Smooth muscle cell (in vitro differentiated cells): Measurements from ENCODE around the gene CRTC1. TPM values are rescaled to one million over a fixed set of nuclear protein-coding genes. Genes with fewer than 3 reads are reported as not detected.
A peak's percentile ranks its signal among the peaks of the same experiment; 100 is the strongest.
"Not testable (repeated sequence)": the region's sequence is repeated elsewhere in the genome, so short reads cannot be mapped to it uniquely, and the experiment has no call there.

Source experiments
- DNase-seq: peaks from one replicate; lab custom pipeline; 2025; ENCODE audit not compliant: unreplicated experiment; lab: John Stamatoyannopoulos, UW
- H2AFZ ChIP-seq: fragments of 200-600 bp; sonication (generic); 2 replicates; pipeline ENCODE4 v1.6.0; 2016; ENCODE audit warnings: antibody characterized with exemption, low read depth, mild to moderate bottlenecking
- H3F3A ChIP-seq: fragments of 200-600 bp; sonication (generic); 2 replicates; pipeline ENCODE4 v1.6.0; 2017; ENCODE audit warnings: antibody characterized with exemption, low read depth
- H3K27ac ChIP-seq: fragments of 200-600 bp; sonication (generic); 2 replicates; pipeline ENCODE4 v1.5.1; 2016; ENCODE audit warnings: low read depth, mild to moderate bottlenecking
- H3K27me3 ChIP-seq: fragments of 200-600 bp; sonication (generic); 2 replicates; pipeline ENCODE4 v1.6.1; 2016; ENCODE audit warnings: low read depth, mild to moderate bottlenecking
- H3K36me3 ChIP-seq: fragments of 200-600 bp; sonication (generic); 2 replicates; pipeline ENCODE4 v1.5.1; 2016; ENCODE audit warnings: low read depth
- H3K4me1 ChIP-seq: fragments of 200-600 bp; sonication (generic); 2 replicates; pipeline ENCODE4 v1.5.1; 2016; ENCODE audit warnings: low read depth
- H3K4me2 ChIP-seq: fragments of 200-600 bp; sonication (generic); 2 replicates; pipeline ENCODE4 v1.6.0; 2016; ENCODE audit warnings: mild to moderate bottlenecking
- H3K4me3 ChIP-seq: fragments of 200-600 bp; sonication (generic); 2 replicates; pipeline ENCODE4 v1.5.1; 2016; ENCODE audit warnings: mild to moderate bottlenecking
- H3K79me2 ChIP-seq: fragments of 200-600 bp; sonication (generic); 2 replicates; pipeline ENCODE4 v1.6.0; 2016; ENCODE audit warnings: low read depth, mild to moderate bottlenecking
- H3K9ac ChIP-seq: fragments of 200-600 bp; sonication (generic); 2 replicates; pipeline ENCODE4 v1.6.0; 2016; ENCODE audit warnings: low read depth
- H3K9me3 ChIP-seq: fragments of 200-600 bp; sonication (generic); replicated peaks from 2 replicates; pipeline ENCODE4 v1.5.1; 2016; ENCODE audit warnings: low read depth
- H4K20me1 ChIP-seq: fragments of 200-600 bp; sonication (generic); 2 replicates; pipeline ENCODE4 v1.6.0; 2016; ENCODE audit warnings: low read depth
- WGBS: methylation state at CpG from one replicate; pipeline ENCODE4 v1.1.7; 2016; ENCODE audit warnings: low lambda C conversion rate; 5-methylcytosine and 5-hydroxymethylcytosine counted together
- polyA plus RNA-seq: library from polyadenylated mRNA; unstranded; fragments of >200 nt; fragmentation: Nextera tagmentation; extraction: Ambion mirVana; gene quantifications from 2 replicates; pipeline ENCODE4 v1.2.1, GENCODE V29; 2016
- total RNA-seq: library from RNA; depleted of rRNA; stranded (reverse); fragments of >200 nt; gene quantifications from 2 replicates; pipeline ENCODE4 v1.2.3, GENCODE V29; 2014
- TF ChIP-seq, protein P1 (sequence below): fragments of 200-600 bp; sonication (generic); IDR thresholded peaks from 2 replicates; pipeline ENCODE4 v1.5.1; 2017; ENCODE audit warnings: borderline replicate concordance, mild to moderate bottlenecking, antibody characterized with exemption; ENCODE audit not compliant: insufficient read depth, poor library complexity, severe bottlenecking

The CRTC1 gene
- total and polyA plus RNA-seq, 2 experiments from 2014 or later = 1.6 to 3.1 TPM

DNA sequence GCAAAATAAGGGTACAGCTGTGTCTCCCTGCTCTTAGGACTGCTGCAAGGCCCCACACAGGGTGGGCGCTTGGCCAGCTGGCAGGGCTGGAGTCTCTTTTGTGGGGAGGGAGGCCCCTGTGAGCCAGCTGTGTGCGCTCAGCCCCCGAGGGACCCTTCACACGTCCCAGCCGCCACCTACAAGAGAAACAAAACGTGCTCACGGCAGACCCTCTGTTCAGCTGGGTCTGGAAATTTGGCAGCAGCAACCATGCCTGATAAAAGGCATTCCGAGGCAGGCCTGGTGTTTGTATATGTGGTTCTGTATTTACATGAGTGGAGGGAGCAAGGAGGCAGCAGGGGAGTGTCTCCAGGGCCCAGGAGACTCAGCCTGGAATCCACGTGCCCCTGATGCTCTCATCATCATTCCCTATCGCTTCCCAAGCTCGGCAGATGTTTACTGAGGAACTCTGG lies 49.7 kb downstream of the CRTC1 start:
- TF ChIP-seq, protein P1, sequence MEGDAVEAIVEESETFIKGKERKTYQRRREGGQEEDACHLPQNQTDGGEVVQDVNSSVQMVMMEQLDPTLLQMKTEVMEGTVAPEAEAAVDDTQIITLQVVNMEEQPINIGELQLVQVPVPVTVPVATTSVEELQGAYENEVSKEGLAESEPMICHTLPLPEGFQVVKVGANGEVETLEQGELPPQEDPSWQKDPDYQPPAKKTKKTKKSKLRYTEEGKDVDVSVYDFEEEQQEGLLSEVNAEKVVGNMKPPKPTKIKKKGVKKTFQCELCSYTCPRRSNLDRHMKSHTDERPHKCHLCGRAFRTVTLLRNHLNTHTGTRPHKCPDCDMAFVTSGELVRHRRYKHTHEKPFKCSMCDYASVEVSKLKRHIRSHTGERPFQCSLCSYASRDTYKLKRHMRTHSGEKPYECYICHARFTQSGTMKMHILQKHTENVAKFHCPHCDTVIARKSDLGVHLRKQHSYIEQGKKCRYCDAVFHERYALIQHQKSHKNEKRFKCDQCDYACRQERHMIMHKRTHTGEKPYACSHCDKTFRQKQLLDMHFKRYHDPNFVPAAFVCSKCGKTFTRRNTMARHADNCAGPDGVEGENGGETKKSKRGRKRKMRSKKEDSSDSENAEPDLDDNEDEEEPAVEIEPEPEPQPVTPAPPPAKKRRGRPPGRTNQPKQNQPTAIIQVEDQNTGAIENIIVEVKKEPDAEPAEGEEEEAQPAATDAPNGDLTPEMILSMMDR = no peak
- H4K20me1 ChIP-seq = peaks cover 83% of the 10 kb centered on the region
- H3K4me1 ChIP-seq = peaks cover 3% of the 10 kb centered on the region
- no peak overlapping the region for H2AFZ ChIP-seq
- H3K9ac ChIP-seq = no peak overlapping the region
- H3F3A ChIP-seq = no peaks in the 10 kb centered on the region
- DNase-seq = peak; percentile 12
- no peak overlapping the region for H3K27ac ChIP-seq
- no peaks in the 10 kb centered on the region for H3K27me3 ChIP-seq
- H3K79me2 ChIP-seq = no peaks in the 10 kb centered on the region
- H3K4me3 ChIP-seq = no peak overlapping the region
- WGBS = 28% methylated on average over 11 of the region's 11 CpGs
- peak overlapping the region; percentile 46 for H3K4me2 ChIP-seq
- H3K9me3 ChIP-seq = no peaks in the 10 kb centered on the region
- H3K36me3 ChIP-seq = no peaks in the 10 kb centered on the region

DNA sequence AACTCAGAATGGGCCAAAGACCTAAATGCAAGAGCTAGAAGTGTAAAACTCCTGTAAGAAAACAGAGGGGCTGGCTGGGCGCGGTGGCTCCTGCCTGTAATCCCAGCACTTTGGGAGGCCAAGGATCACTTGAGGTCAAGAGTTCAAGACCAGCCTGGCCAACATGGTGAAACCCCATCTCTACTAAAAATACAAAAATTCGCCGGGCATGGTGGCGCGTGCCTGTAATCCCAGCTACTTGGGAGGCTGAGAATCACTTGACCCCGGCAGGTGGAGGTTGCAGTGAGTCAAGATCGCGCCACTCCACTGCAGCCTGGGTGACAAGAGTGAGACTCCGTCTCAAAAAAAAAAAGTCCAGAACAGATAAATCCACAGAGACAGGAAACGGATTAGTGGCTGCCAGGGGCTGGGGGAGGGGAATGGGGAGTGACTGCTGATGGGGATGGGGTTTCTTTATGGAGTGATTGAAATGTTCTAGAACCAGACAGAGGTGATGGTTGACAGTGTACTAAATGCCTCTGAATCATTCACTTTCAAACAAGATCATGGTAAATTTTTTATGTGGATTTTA lies 50.4 kb downstream of the CRTC1 start:
- not testable (repeated sequence) for H3K27ac ChIP-seq, DNase-seq
- H3K4me2 ChIP-seq = peak overlapping the region; percentile 47

DNA sequence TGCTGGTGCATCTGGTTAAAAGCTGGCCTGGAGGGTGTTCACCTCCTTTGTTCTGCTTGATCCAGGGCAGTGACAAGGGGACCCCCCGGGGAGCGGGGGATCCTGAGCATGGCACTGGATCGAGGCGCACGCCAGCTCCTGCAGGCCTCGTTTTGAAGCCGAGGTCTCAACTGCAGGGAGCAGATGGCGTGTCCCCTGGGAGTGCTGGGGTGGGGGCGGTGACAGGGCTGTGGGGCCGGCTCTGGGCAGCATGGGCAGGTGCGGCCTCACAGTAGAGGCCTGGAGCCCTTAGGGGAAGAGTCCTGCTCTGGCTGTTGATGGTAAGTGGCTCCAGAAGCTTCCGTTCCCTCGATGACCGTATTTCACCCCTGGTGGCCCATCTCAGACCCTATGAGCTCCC lies 51.8 kb downstream of the CRTC1 start:
- H3K36me3 ChIP-seq = no peaks in the 10 kb centered on the region
- peaks cover 95% of the 10 kb centered on the region for H4K20me1 ChIP-seq
- no peak overlapping the region for H3K4me3 ChIP-seq
- H3K4me1 ChIP-seq = peaks cover 3% of the 10 kb centered on the region
- no peak overlapping the region for H3K27ac ChIP-seq
- H3K4me2 ChIP-seq = no peak overlapping the region
- no peak overlapping the region for H2AFZ ChIP-seq
- DNase-seq = no peak
- no peaks in the 10 kb centered on the region for H3F3A ChIP-seq
- no peaks in the 10 kb centered on the region for H3K79me2 ChIP-seq
- no peaks in the 10 kb centered on the region for H3K9me3 ChIP-seq
- no peaks in the 10 kb centered on the region for H3K27me3 ChIP-seq
- WGBS = 97% methylated on average over 14 of the region's 14 CpGs
- TF ChIP-seq, protein P1 = no peak
- H3K9ac ChIP-seq = no peak overlapping the region

More for the DNA sequence above, 50.4 kb downstream of the CRTC1 start:
- not testable (repeated sequence) for H3K9me3 ChIP-seq, H3K36me3 ChIP-seq, H3K9ac ChIP-seq, H3K27me3 ChIP-seq, H3K79me2 ChIP-seq, H3K4me1 ChIP-seq, H2AFZ ChIP-seq, H3F3A ChIP-seq, H3K4me3 ChIP-seq
- H4K20me1 ChIP-seq = peaks cover 87% of the 10 kb centered on the region
- 64% methylated on average over 11 of the region's 11 CpGs for WGBS

DNA sequence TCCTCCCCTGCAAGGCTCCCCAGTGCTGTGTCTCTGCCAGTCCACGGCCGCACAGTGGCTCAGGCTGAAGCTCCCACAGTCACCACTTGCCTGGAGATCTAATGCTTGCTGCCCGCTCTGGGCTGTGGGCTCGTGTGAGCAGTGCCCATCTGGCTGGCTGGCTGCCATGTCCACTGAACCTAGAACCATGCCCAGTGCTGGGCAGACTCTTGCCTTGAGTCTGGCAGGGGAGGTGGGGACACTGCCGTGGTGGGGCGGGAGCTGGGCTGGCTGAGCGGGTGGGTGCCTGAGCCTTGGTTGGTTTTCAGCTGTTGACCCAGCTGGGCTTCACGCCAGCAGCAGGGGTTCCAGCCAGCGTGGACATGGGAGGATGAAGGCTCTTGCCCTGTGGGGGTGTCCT lies 52.3 kb downstream of the CRTC1 start:
- DNase-seq = no peak
- TF ChIP-seq, protein P1 = no peak
- H3K27ac ChIP-seq = no peak overlapping the region
- H2AFZ ChIP-seq = no peak overlapping the region
- no peaks in the 10 kb centered on the region for H3K36me3 ChIP-seq
- no peaks in the 10 kb centered on the region for H3K27me3 ChIP-seq
- H4K20me1 ChIP-seq = peaks cover 95% of the 10 kb centered on the region
- no peaks in the 10 kb centered on the region for H3K9me3 ChIP-seq
- 97% methylated on average over 8 of the region's 9 CpGs for WGBS
- H3K79me2 ChIP-seq = no peaks in the 10 kb centered on the region
- no peaks in the 10 kb centered on the region for H3F3A ChIP-seq
- H3K4me1 ChIP-seq = peaks cover 3% of the 10 kb centered on the region
- no peak overlapping the region for H3K4me3 ChIP-seq
- H3K9ac ChIP-seq = no peak overlapping the region
- no peak overlapping the region for H3K4me2 ChIP-seq
